Mucosa of rectum (tissue), 2 donors: ENCODE data around the gene TRIM52.
"Not testable (repeated sequence)": the region's sequence is repeated elsewhere in the genome, so short reads cannot be mapped to it uniquely, and the experiment has no call there.

Source experiments
- H3K27ac ChIP-seq, 2 donors: one replicate each; pipeline ENCODE4 v1.7.0; 2013; ENCODE audit warnings: inconsistent platforms in 2 of 2, low read depth in 2 of 2, low read length in 2 of 2
- H3K27me3 ChIP-seq, 2 donors: one replicate each; pipeline ENCODE4 v1.7.0; 2013; ENCODE audit warnings: low read length in 2 of 2; ENCODE audit not compliant: control insufficient read depth in 2 of 2, insufficient read depth in 2 of 2
- H3K36me3 ChIP-seq, 2 donors: one replicate each; pipeline ENCODE4 v1.7.0; 2013; ENCODE audit warnings: low read length in 2 of 2; ENCODE audit not compliant: control insufficient read depth in 2 of 2, insufficient read depth in 2 of 2
- H3K4me1 ChIP-seq, 2 donors: one replicate each; pipeline ENCODE4 v1.7.0; 2013; ENCODE audit warnings: low read length in 2 of 2, mild to moderate bottlenecking in 1 of 2; ENCODE audit not compliant: control insufficient read depth in 2 of 2, insufficient read depth in 2 of 2
- H3K4me3 ChIP-seq, 2 donors: one replicate each; pipeline ENCODE4 v1.7.0; 2013; ENCODE audit warnings: low read length in 2 of 2
- H3K9ac ChIP-seq, 2 donors: one replicate each; pipeline ENCODE4 v1.7.0; 2013; ENCODE audit warnings: low read length in 2 of 2, low read depth in 1 of 2, mild to moderate bottlenecking in 1 of 2
- H3K9me3 ChIP-seq, 2 donors: one replicate each; pipeline ENCODE4 v1.7.0; 2013; ENCODE audit warnings: low read length in 2 of 2; ENCODE audit not compliant: control insufficient read depth in 2 of 2
- donor health status: healthy.
- donor health status: Normal muscosa, but diverticular disease.

TRIM52 gene

GRCh38 chr5:181221792-181222629 is 38.9 kb downstream of the TRIM52 start:
- Histone ChIP-seq H3K4me1 (peaks cover 10 to 17% of the 10 kb centered on the region in 2 donors), H3K27ac (peak overlapping the region; percentile 93 to 99), H3K9me3 (no peaks in the 10 kb centered on the region), H3K4me3 (peak overlapping the region; percentile 83 to 90), H3K36me3 (peaks cover 0 to 2% of the 10 kb centered on the region in 2 donors), H3K9ac (peak overlapping the region; percentile 82 to 84), H3K27me3 (no peaks in the 10 kb centered on the region)

GRCh38 chr5:181221105-181221791 is 39.7 kb downstream of the TRIM52 start:
- Histone ChIP-seq H3K27ac (peak overlapping the region in 1 of 2 donors; percentile 99), H3K9me3 (no peaks in the 10 kb centered on the region), H3K36me3 (no peaks in the 10 kb centered on the region), H3K27me3 (no peaks in the 10 kb centered on the region), H3K9ac (no peak overlapping the region), H3K4me1 (peaks cover 15 to 17% of the 10 kb centered on the region in 2 donors), H3K4me3 (peak overlapping the region in 1 of 2 donors; percentile 83)

- Histone ChIP-seq H3K27ac (no peak overlapping the region), H3K36me3 (no peaks in the 10 kb centered on the region), H3K9me3 (no peaks in the 10 kb centered on the region), H3K4me1 (peaks cover 16 to 17% of the 10 kb centered on the region in 2 donors), H3K9ac (no peak overlapping the region), H3K4me3 (no peak overlapping the region), H3K27me3 (no peaks in the 10 kb centered on the region)
These were observed 40.8 kb downstream of the TRIM52 start for GRCh38 chr5:181220178-181220515.

- Histone ChIP-seq H3K27me3 (no peaks in the 10 kb centered on the region), H3K9ac (no peak overlapping the region), H3K9me3 (no peaks in the 10 kb centered on the region), H3K4me1 (peaks cover 16 to 17% of the 10 kb centered on the region in 2 donors), H3K4me3 (no peak overlapping the region), H3K27ac (no peak overlapping the region), H3K36me3 (no peaks in the 10 kb centered on the region)
These were observed 41.4 kb downstream of the TRIM52 start for GRCh38 chr5:181219262-181220177.

- H3K9me3 ChIP-seq = no peaks in the 10 kb centered on the region
- peak overlapping the region in 1 of 2 donors; percentile 15 for H3K4me3 ChIP-seq
- H3K27me3 ChIP-seq = no peaks in the 10 kb centered on the region
- H3K9ac ChIP-seq = no peak overlapping the region
- H3K36me3 ChIP-seq = no peaks in the 10 kb centered on the region
- peaks cover 10 to 14% of the 10 kb centered on the region in 2 donors for H3K4me1 ChIP-seq
- H3K27ac ChIP-seq = no peak overlapping the region
These were observed 42.2 kb downstream of the TRIM52 start for GRCh38 chr5:181218795-181219124.

GRCh38 chr5:181217803-181218062 is 43.2 kb downstream of the TRIM52 start:
- Histone ChIP-seq H3K4me1 (peaks cover 10 to 14% of the 10 kb centered on the region in 2 donors), H3K36me3 (no peaks in the 10 kb centered on the region), H3K9ac (peak overlapping the region; percentile 34 to 49), H3K27me3 (no peaks in the 10 kb centered on the region), H3K4me3 (peak overlapping the region; percentile 62 to 80), H3K9me3 (no peaks in the 10 kb centered on the region), H3K27ac (peak overlapping the region; percentile 54 to 67)

- H3K9me3 ChIP-seq = no peaks in the 10 kb centered on the region
- peak overlapping the region; percentile 35 to 49 for H3K9ac ChIP-seq
- H3K4me3 ChIP-seq = peak overlapping the region; percentile 62 to 80
- no peaks in the 10 kb centered on the region for H3K27me3 ChIP-seq
- H3K27ac ChIP-seq = peak overlapping the region; percentile 54 to 67
- no peaks in the 10 kb centered on the region for H3K36me3 ChIP-seq
- H3K4me1 ChIP-seq = peaks cover 10 to 11% of the 10 kb centered on the region in 2 donors
These were observed 43.7 kb downstream of the TRIM52 start for GRCh38 chr5:181217111-181217802.

- Histone ChIP-seq H3K27ac (peak overlapping the region in 1 of 2 donors; percentile 23), H3K27me3 (no peaks in the 10 kb centered on the region), H3K36me3 (no peaks in the 10 kb centered on the region), H3K4me3 (peak overlapping the region; percentile 62 to 72), H3K9me3 (no peaks in the 10 kb centered on the region), H3K4me1 (peaks cover 10 to 11% of the 10 kb centered on the region in 2 donors), H3K9ac (peak overlapping the region; percentile 1 to 41)
These were observed 44.6 kb downstream of the TRIM52 start for GRCh38 chr5:181215997-181216989.

- H3K36me3 ChIP-seq, H3K9ac ChIP-seq, H3K27me3 ChIP-seq, H3K27ac ChIP-seq, H3K9me3 ChIP-seq, H3K4me3 ChIP-seq: not testable (repeated sequence)
- peaks cover 10 to 11% of the 10 kb centered on the region in 2 donors for H3K4me1 ChIP-seq
These were observed 46.7 kb downstream of the TRIM52 start for GRCh38 chr5:181214249-181214648.
